ENCODE measurements around the gene ABHD6. TPM values are rescaled to one million over a fixed set of nuclear protein-coding genes. Genes with fewer than 3 reads are reported as not detected.
A peak's percentile ranks its signal among the peaks of the same experiment; 100 is the strongest.

Gene ABHD6
- total RNA-seq, 2 donors from 2014 or later: 7.5 to 8.6 TPM

- Histone ChIP-seq H3K27me3 (ENCODE audit: control insufficient read depth, insufficient read depth, low read length, poor library complexity, severe bottlenecking) (peaks cover 10% of the 10 kb centered on the region), H3K4me3 (ENCODE audit: low read length) (peak overlapping the region; percentile 82), H3K4me1 (ENCODE audit: control insufficient read depth, insufficient read depth, low read length) (no peaks in the 10 kb centered on the region), H3K36me3 (ENCODE audit: control insufficient read depth, insufficient read depth, low read length) (no peaks in the 10 kb centered on the region), H3K9ac (ENCODE audit: extremely low read depth, low read length, poor library complexity, severe bottlenecking) (no peak overlapping the region), H3K27ac (ENCODE audit: low read depth, low read length) (no peak overlapping the region), H3K9me3 (ENCODE audit: control insufficient read depth, low read length) (no peaks in the 10 kb centered on the region)
- no peak for DNase-seq
- Mint-ChIP-seq H3K27me3 (ENCODE audit: insufficient read depth) (peaks cover 11% of the 10 kb centered on the region), H3K27ac (no peak overlapping the region), H3K9me3 (no peaks in the 10 kb centered on the region), H3K4me1 (peaks cover 23% of the 10 kb centered on the region), H3K4me3 (peak overlapping the region; percentile 82), H3K36me3 (ENCODE audit: low read depth) (peaks cover 4% of the 10 kb centered on the region)
- no CpG with 5 or more reads among the region's 1 CpG for WGBS, 2 experiments (ENCODE audit: insufficient coverage in 1 of 2, insufficient read length in 1 of 2)
- no peak for TF ChIP-seq CTCF (conservative IDR thresholded peaks at IDR 0.05)
Observed at GRCh38 chr3:58334506-58334884, 96.9 kb downstream of the ABHD6 start.

DNA sequence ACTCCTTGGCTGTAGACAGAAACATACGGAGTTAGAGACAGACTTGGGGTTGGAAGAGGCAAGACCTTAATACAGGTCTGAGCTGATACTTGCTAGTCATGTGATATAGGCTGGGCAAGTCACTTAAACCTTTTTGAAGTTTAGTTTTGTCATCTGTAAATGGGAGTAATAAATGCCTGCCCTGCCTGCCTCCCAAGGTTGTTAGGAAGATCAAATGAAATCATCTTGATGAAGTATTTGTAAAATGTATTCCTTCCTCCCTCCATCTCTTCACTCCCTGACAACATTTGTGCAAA is 98.0 kb downstream of the ABHD6 start:
- WGBS, 2 experiments (ENCODE audit: insufficient coverage in 1 of 2, insufficient read length in 1 of 2): 67 to 80% methylated on average over 1 of the region's 1 CpG
- H3K4me1 Mint-ChIP-seq: peaks cover 23% of the 10 kb centered on the region
- peaks cover 11% of the 10 kb centered on the region for H3K27me3 Mint-ChIP-seq (ENCODE audit: insufficient read depth)
- no peaks in the 10 kb centered on the region for H3K9me3 Mint-ChIP-seq
- Histone ChIP-seq H3K27ac (ENCODE audit: low read depth, low read length) (no peak overlapping the region), H3K4me1 (ENCODE audit: control insufficient read depth, insufficient read depth, low read length) (no peaks in the 10 kb centered on the region), H3K27me3 (ENCODE audit: control insufficient read depth, insufficient read depth, low read length, poor library complexity, severe bottlenecking) (peaks cover 10% of the 10 kb centered on the region), H3K9ac (ENCODE audit: extremely low read depth, low read length, poor library complexity, severe bottlenecking) (no peak overlapping the region), H3K9me3 (ENCODE audit: control insufficient read depth, low read length) (no peaks in the 10 kb centered on the region), H3K36me3 (ENCODE audit: control insufficient read depth, insufficient read depth, low read length) (no peaks in the 10 kb centered on the region), H3K4me3 (ENCODE audit: low read length) (no peak overlapping the region)
- peaks cover 4% of the 10 kb centered on the region for H3K36me3 Mint-ChIP-seq (ENCODE audit: low read depth)
- no peak for DNase-seq
- no peak for TF ChIP-seq CTCF (conservative IDR thresholded peaks at IDR 0.05)
- no peak overlapping the region for H3K4me3 Mint-ChIP-seq
- H3K27ac Mint-ChIP-seq: no peak overlapping the region

DNA sequence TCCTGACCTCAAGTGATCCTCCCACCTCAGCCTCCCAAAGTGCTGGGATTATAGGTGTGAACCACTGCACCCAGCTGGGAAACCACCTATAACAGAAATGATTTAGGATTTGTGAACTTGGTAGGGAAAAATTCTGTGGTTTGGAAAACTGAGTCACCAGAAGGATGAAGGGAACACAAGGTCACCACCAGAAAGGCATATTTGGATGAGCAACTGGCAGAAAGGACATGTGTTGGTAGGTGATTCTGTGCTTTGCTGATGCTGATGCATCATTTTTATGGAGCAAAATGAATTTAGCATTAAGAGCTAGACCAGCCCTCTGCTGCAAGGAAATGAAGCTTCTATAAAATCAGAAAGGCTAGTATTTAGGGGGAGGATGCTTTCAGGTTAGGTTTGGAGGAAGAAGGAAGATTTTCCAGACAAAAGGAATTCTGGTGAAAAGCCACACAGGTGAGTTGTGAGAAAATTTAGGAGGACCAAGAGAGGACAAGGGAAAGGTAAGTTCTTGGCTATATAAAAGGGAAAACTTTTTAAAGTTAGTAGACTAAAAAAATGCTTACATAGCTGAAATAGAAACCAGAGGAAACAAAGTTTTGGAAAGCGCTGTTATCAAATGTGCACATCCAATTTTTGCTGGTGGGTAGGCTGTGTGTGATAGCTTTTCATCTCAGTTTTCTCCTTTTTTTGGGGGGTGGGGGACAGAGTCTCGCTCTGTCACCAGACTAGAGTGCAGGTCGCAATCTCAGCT is 98.7 kb downstream of the ABHD6 start:
- Mint-ChIP-seq H3K27me3 (ENCODE audit: insufficient read depth) (peaks cover 7% of the 10 kb centered on the region), H3K4me3 (no peak overlapping the region), H3K4me1 (peaks cover 23% of the 10 kb centered on the region), H3K9me3 (no peaks in the 10 kb centered on the region), H3K27ac (no peak overlapping the region), H3K36me3 (ENCODE audit: low read depth) (peaks cover 4% of the 10 kb centered on the region)
- Histone ChIP-seq H3K4me3 (ENCODE audit: low read length) (no peak overlapping the region), H3K4me1 (ENCODE audit: control insufficient read depth, insufficient read depth, low read length) (no peaks in the 10 kb centered on the region), H3K9ac (ENCODE audit: extremely low read depth, low read length, poor library complexity, severe bottlenecking) (no peak overlapping the region), H3K27me3 (ENCODE audit: control insufficient read depth, insufficient read depth, low read length, poor library complexity, severe bottlenecking) (peaks cover 10% of the 10 kb centered on the region), H3K36me3 (ENCODE audit: control insufficient read depth, insufficient read depth, low read length) (no peaks in the 10 kb centered on the region), H3K27ac (ENCODE audit: low read depth, low read length) (no peak overlapping the region), H3K9me3 (ENCODE audit: control insufficient read depth, low read length) (no peaks in the 10 kb centered on the region)
- no peak for DNase-seq
- WGBS, 2 experiments (ENCODE audit: insufficient coverage in 1 of 2, insufficient read length in 1 of 2): 100% methylated on average over 1 of the region's 3 CpGs
- no peak for TF ChIP-seq CTCF (conservative IDR thresholded peaks at IDR 0.05)

Data from endodermal cell (in vitro differentiated cells).